GM19395 (cell line): Measurements from ENCODE around the gene ESR2.
"Not testable (repeated sequence)": the region's sequence is repeated elsewhere in the genome, so short reads cannot be mapped to it uniquely, and the experiment has no call there.

Source experiments
- ATAC-seq: cut with Tn5 transposase; IDR thresholded peaks from one replicate; pipeline ENCODE4 v1.9.1; 2021; ENCODE audit warnings: mild to moderate bottlenecking, moderate library complexity; ENCODE audit not compliant: unreplicated experiment

The ESR2 gene

GRCh38 chr14:64158608-64159007 lies 135.6 kb downstream of the ESR2 start:
- ATAC-seq: no peak

GRCh38 chr14:64149921-64150320 lies 144.2 kb downstream of the ESR2 start:
- ATAC-seq: no peak

- ATAC-seq: no peak
These were observed 146.9 kb downstream of the ESR2 start for GRCh38 chr14:64147126-64147790.

DNA sequence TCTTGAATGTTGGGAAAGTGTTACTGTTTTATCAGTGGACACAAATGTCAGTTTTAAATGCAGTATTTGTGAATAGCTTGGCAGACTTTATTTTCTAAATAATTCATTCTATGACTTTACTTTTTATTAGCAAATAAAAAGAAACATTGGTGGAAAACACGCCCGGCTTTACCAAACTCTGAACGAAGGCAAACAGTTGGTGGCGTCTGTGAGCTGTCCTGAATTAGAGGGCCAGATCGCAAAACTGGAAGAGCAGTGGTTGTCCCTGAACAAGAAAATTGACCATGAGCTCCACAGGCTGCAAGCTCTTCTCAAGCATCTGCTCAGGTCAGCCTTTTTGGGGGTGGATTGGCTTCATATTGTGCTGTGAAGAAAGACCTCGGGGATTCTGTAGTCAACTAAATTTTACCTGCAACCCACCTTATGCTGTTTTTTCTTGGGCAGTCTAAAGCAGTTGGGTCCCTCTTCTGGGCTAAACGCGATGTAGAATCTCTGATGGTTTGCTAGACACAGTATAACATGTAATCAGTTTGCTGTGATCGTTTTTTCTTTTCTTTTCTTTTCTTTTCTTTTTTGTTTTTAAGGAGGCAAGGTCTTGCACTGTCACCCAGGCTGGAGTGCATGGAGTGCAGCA lies 156.4 kb downstream of the ESR2 start:
- no peak for ATAC-seq

GRCh38 chr14:64126548-64126947 lies 167.6 kb downstream of the ESR2 start:
- no peak for ATAC-seq

GRCh38 chr14:64125270-64125669 lies 168.9 kb downstream of the ESR2 start:
- ATAC-seq: no peak

GRCh38 chr14:64123241-64123822 lies 170.8 kb downstream of the ESR2 start:
- no peak for ATAC-seq

- no peak for ATAC-seq
These were observed 174.2 kb downstream of the ESR2 start for GRCh38 chr14:64119980-64120379.

DNA sequence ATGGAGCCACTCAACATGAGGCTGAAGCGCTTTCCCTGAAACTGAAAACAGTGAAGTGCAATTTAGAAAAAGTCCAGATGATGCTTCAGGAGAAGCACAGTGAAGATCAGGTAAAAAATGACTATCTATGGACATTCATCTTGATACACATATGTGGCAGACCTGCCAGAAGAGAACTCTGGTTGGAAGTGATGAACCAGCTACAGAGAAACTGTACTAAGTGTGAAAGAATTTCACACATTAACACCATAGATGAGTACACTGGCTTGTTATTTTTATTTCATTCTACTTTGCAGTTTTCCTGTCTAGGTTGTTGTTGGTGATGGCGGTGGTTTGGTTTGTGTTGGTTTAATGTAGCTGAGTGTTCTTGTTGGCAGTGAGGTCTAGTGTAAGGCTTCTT lies 174.7 kb downstream of the ESR2 start:
- ATAC-seq: no peak

- ATAC-seq: no peak
These were observed 175.3 kb downstream of the ESR2 start for GRCh38 chr14:64118892-64119291.

DNA sequence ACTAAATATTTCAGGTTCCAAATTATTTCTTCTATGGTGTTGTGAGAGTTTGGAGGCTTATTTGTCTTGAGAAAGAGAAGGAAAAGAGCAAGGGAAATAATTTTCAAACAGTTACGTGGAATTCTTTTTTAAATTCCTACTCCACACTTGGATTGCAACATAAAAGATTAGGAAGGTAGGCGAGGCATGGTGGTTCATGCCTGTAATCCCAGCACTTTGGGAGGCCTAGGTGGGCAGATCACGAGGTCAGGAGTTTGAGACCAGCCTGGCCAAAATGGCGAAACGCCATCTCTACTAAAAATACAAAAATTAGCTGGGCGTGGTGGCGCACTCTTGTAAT lies 175.8 kb downstream of the ESR2 start:
- ATAC-seq: not testable (repeated sequence)

- no peak for ATAC-seq
These were observed 176.3 kb downstream of the ESR2 start for GRCh38 chr14:64117671-64118402.

- no peak for ATAC-seq
These were observed 178.8 kb downstream of the ESR2 start for GRCh38 chr14:64115401-64115800.

DNA sequence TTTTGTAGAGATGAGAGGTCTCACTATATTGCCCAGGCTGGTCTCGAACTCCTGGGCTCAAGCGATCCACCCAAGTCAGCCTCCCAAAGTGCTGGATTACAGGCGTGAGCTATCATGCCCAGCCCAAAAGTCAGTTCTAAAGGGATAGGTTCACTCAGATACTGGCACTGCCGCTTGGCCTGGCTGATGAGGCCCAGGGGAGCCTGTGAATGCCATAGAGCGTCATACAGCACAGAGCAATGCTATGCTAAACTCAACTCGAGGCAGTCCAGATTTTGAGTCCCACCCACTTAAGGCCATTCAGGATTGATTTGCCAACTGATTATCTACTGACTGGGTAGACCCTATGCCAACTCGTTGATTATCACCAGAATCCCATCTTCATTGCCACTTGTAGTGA lies 179.4 kb downstream of the ESR2 start:
- no peak for ATAC-seq

- ATAC-seq: no peak
These were observed 180.0 kb downstream of the ESR2 start for GRCh38 chr14:64114166-64114565.

GRCh38 chr14:64112867-64113678 lies 181.1 kb downstream of the ESR2 start:
- no peak for ATAC-seq

DNA sequence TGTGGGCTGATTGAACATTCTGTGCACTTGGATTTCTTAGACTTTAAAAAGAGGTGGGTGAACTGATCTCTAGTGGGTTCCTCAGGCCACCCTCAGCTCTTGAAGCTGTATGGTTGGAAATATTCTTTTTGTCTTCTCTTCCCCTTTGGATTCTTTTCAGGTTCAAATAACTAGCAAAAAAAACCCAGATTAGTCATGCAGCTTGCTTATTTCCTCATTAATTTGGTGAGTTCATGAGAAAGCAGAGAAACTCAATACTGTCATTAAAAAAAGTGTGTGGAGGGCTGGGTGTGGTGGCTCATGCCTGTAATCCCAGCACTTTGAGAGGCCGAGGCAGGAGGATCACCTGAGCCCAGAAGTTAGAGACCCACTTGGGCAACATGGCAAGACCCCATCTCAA lies 183.4 kb downstream of the ESR2 start:
- no peak for ATAC-seq

DNA sequence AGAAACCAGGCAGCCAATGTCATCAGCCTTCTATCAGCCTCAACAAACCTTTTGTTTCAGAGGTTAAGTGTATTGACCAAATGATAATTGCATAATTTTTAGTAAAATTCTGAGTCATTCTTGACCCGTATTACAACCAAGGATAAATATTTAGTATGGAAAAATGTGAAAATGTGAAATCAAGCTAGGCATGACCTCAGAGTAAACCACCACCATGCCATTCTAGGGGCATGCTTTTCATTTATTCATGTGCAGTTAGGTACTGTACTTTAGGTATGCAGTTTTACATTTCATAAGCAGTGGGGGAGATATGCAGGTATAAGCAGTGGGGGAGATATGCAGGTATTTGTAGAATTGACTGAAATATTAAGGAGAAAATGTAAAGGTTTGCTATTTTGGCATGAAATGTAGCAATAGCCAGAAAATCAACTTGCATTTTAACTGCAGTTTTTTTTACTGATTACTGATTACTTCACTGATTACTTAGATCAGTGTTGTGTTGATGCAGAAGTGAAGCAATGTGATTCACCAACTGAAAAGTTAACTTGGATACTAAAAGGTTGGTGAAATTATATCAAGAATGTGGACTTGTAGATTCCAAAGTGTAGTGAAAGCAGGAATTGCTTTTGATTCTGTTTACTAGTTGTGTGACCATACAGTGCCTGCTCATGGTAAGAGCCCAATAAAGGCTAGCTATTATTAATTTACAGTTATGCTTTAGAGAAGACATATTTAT lies 184.2 kb downstream of the ESR2 start:
- ATAC-seq: no peak

DNA sequence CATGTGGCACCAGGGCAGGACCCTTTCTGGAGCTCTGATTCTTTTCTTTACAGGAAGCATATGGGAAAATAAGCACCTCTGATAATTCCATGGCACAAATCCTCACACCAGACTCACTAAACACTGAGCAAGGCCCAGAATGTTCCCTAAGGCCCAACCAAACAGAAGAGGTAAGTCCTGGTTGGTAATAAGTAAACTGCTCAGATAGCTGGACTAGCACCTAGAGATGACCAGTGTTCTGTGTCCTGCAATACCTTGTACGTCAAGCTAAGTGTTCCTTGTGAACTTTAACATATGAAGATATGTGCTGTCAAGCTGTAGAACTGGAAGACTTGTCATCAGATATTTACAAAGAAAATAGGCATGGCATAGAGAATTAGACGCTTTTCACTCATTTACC lies 186.7 kb downstream of the ESR2 start:
- ATAC-seq: no peak

GRCh38 chr14:64098120-64098519 lies 196.1 kb downstream of the ESR2 start:
- no peak for ATAC-seq
